HEK293 (cell line): ENCODE data around the gene EXOC8.

Experiments used
- CTCF ChIA-PET: fragments of 350-600 bp; formaldehyde crosslinking; extraction: SDS; loops from one replicate; lab custom pipeline; 2021; ENCODE audit warnings: antibody characterized with exemption; lab: Yijun Ruan, JAX
- POLR2A ChIA-PET: fragments of 300-600 bp; formaldehyde crosslinking; extraction: SDS; loops from one replicate; lab custom pipeline; 2020; ENCODE audit warnings: antibody characterized with exemption, inconsistent platforms; lab: Yijun Ruan, JAX
- H3K27ac ChIP-seq: fragments of 200-500 bp; sonication (Bioruptor generic); 2 replicates; pipeline ENCODE4 v1.5.1; 2014; ENCODE audit warnings: low read depth, low read length, control low read depth, inconsistent platforms; ENCODE audit errors: extremely low read depth
- H3K36me3 ChIP-seq, 2 experiments: fragments of 200-500 bp in 1 of 2; sonication (Bioruptor generic) in 1 of 2; 1 replicate in 1 of 2; 2 replicates in 1 of 2; pipeline ENCODE4 v1.5.1; 2014 to 2017; ENCODE audit warnings: inconsistent platforms in 2 of 2, low read length in 2 of 2; ENCODE audit not compliant: control insufficient read depth in 2 of 2, insufficient read depth in 1 of 2
- H3K4me1 ChIP-seq: fragments of 200-500 bp; sonication (Bioruptor generic); 2 replicates; pipeline ENCODE4 v1.5.1; 2014; ENCODE audit warnings: mild to moderate bottlenecking, low read length, inconsistent platforms; ENCODE audit not compliant: control insufficient read depth, insufficient read depth
- H3K4me3 ChIP-seq: 2 replicates; pipeline ENCODE4 v1.5.1; 2011; ENCODE audit warnings: low read depth, mild to moderate bottlenecking, control low read depth, low read length, moderate library complexity
- H3K9me3 ChIP-seq: fragments of 200-500 bp; sonication (Bioruptor generic); 2 replicates; pipeline ENCODE4 v1.5.1; 2014; ENCODE audit warnings: low read depth, low read length, inconsistent platforms; ENCODE audit not compliant: control insufficient read depth, insufficient read depth
- GLIS1 ChIP-seq: fragments of 450-650 bp; formaldehyde crosslinking; IDR thresholded peaks from 2 replicates; pipeline ENCODE4 v1.5.1; 2016; ENCODE audit warnings: missing biosample characterization, missing genetic modification characterization
- GLIS2 ChIP-seq: fragments of 450-650 bp; formaldehyde crosslinking; IDR thresholded peaks from 2 replicates; pipeline ENCODE4 v1.5.1; 2016; ENCODE audit warnings: missing biosample characterization, missing genetic modification characterization
- IKZF3 ChIP-seq: fragments of 450-650 bp; IDR thresholded peaks from 2 replicates; pipeline ENCODE4 v1.5.0; 2018; ENCODE audit warnings: missing biosample characterization, mild to moderate bottlenecking, missing genetic modification characterization, moderate library complexity
- ZBTB17 ChIP-seq: fragments of 450-650 bp; formaldehyde crosslinking; IDR thresholded peaks from 2 replicates; pipeline ENCODE4 v1.5.1; 2016; ENCODE audit warnings: missing biosample characterization, missing genetic modification characterization
- ZFP3 ChIP-seq: fragments of 450-650 bp; formaldehyde crosslinking; IDR thresholded peaks from 2 replicates; pipeline ENCODE4 v1.5.1; 2016; ENCODE audit warnings: low read depth, missing biosample characterization, missing genetic modification characterization
- ZFP37 ChIP-seq: fragments of 450-650 bp; formaldehyde crosslinking; IDR thresholded peaks from 2 replicates; pipeline ENCODE4 v1.5.1; 2016; ENCODE audit warnings: missing biosample characterization, missing genetic modification characterization
- ZFP69B ChIP-seq: fragments of 450-650 bp; formaldehyde crosslinking; IDR thresholded peaks from 2 replicates; pipeline ENCODE4 v1.5.1; 2016; ENCODE audit warnings: missing biosample characterization, missing genetic modification characterization
- ZNF169 ChIP-seq: fragments of 450-650 bp; formaldehyde crosslinking; IDR thresholded peaks from 2 replicates; pipeline ENCODE4 v1.5.1; 2016; ENCODE audit warnings: missing biosample characterization, missing genetic modification characterization
- ZNF175 ChIP-seq: fragments of 450-650 bp; formaldehyde crosslinking; IDR thresholded peaks from 2 replicates; pipeline ENCODE4 v1.5.1; 2016; ENCODE audit warnings: missing biosample characterization, missing genetic modification characterization
- ZNF37A ChIP-seq: fragments of 450-650 bp; IDR thresholded peaks from 2 replicates; pipeline ENCODE4 v1.5.1; 2018; ENCODE audit warnings: missing biosample characterization, missing genetic modification characterization
- ZNF660 ChIP-seq: fragments of 450-650 bp; IDR thresholded peaks from 2 replicates; pipeline ENCODE4 v1.5.1; 2018; ENCODE audit warnings: missing biosample characterization, mild to moderate bottlenecking, missing genetic modification characterization
- ZNF677 ChIP-seq: fragments of 450-650 bp; IDR thresholded peaks from 2 replicates; pipeline ENCODE4 v1.5.0; 2018; ENCODE audit warnings: missing biosample characterization, mild to moderate bottlenecking, missing genetic modification characterization, moderate library complexity
- ZNF843 ChIP-seq: fragments of 450-650 bp; formaldehyde crosslinking; IDR thresholded peaks from 2 replicates; pipeline ENCODE4 v1.5.1; 2016; ENCODE audit warnings: missing biosample characterization, missing genetic modification characterization
- TF ChIP-seq, protein P1 (sequence below): fragments of 450-650 bp; formaldehyde crosslinking; IDR thresholded peaks from 2 replicates; pipeline ENCODE4 v1.5.1; 2016; ENCODE audit warnings: missing biosample characterization, missing genetic modification characterization
- TF ChIP-seq, protein P2 (sequence below): fragments of 450-650 bp; formaldehyde crosslinking; IDR thresholded peaks from 2 replicates; pipeline ENCODE4 v1.5.1; 2016; ENCODE audit warnings: missing biosample characterization, missing genetic modification characterization
- TF ChIP-seq, protein P3 (sequence below): fragments of 450-650 bp; formaldehyde crosslinking; IDR thresholded peaks from 2 replicates; pipeline ENCODE4 v1.5.1; 2016; ENCODE audit warnings: missing biosample characterization, missing genetic modification characterization
- TF ChIP-seq, protein P4 (sequence below): fragments of 450-650 bp; formaldehyde crosslinking; IDR thresholded peaks from 2 replicates; pipeline ENCODE4 v1.5.1; 2016; ENCODE audit warnings: missing biosample characterization, missing genetic modification characterization
- TF ChIP-seq, protein P5 (sequence below): fragments of 450-650 bp; formaldehyde crosslinking; IDR thresholded peaks from 2 replicates; pipeline ENCODE4 v1.5.1; 2016; ENCODE audit warnings: missing biosample characterization, missing genetic modification characterization
- TF ChIP-seq, protein P6 (sequence below): fragments of 450-650 bp; formaldehyde crosslinking; IDR thresholded peaks from 2 replicates; pipeline ENCODE4 v1.5.1; 2016; ENCODE audit warnings: missing biosample characterization, missing genetic modification characterization, borderline replicate concordance

Gene EXOC8

DNA sequence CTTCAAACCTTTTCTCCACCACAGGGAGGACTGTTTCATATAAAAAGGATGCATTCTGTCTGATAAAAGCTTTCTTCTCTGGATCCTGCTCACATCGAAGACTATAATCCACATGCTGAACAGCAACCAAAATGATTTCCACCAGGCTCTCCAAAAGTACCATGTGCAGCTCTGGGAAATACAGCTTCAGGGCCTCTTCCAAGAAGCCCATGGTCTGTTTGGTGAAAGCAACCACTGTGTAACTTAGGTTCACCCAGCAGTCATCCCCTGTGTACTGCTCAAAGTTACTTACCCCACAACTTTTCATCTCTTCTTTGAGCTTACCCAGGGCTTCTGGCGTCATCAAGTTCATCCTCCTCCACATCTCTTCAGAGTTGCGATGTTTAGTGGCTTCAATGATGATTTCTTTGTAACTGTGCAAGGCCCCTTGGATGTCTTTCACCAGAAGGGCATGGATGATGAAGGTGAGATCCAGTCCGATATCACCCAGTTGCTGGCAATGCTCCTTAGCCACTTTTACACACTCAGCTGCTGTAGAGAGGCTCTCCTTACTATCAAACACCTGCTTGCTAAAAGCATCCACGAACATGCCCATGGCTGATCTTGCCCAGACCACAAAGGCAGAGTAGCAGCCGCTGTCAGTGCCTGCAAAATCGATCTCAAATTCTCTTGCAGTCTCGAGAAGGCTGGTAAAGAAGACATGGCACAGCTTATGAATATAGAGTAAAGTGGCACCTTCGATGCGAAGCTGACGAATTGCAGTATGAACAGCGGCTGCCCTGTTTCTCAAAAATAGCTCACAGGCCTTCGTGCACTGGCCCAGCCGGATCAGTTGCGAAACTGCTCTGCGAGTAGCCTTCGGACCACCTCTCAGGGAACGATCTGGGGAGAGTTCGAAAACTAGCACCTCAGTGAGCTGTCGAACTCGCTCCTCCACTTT, 1.7 kb downstream of the EXOC8 start (continued):
- TF ChIP-seq, protein P1, sequence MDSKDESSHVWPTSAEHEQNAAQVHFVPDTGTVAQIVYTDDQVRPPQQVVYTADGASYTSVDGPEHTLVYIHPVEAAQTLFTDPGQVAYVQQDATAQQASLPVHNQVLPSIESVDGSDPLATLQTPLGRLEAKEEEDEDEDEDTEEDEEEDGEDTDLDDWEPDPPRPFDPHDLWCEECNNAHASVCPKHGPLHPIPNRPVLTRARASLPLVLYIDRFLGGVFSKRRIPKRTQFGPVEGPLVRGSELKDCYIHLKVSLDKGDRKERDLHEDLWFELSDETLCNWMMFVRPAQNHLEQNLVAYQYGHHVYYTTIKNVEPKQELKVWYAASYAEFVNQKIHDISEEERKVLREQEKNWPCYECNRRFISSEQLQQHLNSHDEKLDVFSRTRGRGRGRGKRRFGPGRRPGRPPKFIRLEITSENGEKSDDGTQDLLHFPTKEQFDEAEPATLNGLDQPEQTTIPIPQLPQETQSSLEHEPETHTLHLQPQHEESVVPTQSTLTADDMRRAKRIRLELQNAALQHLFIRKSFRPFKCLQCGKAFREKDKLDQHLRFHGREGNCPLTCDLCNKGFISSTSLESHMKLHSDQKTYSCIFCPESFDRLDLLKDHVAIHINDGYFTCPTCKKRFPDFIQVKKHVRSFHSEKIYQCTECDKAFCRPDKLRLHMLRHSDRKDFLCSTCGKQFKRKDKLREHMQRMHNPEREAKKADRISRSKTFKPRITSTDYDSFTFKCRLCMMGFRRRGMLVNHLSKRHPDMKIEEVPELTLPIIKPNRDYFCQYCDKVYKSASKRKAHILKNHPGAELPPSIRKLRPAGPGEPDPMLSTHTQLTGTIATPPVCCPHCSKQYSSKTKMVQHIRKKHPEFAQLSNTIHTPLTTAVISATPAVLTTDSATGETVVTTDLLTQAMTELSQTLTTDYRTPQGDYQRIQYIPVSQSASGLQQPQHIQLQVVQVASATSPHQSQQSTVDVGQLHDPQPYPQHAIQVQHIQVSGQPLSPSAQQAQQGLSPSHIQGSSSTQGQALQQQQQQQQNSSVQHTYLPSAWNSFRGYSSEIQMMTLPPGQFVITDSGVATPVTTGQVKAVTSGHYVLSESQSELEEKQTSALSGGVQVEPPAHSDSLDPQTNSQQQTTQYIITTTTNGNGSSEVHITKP, result peak; percentile 81
- TF ChIP-seq ZNF169 (tag by site-specific recombination) (no peak), ZNF660 (tag by site-specific recombination) (peak; percentile 51; the same call in 1 of the 2 replicates), ZFP37 (tag by site-specific recombination) (peak; percentile 26; the same call in 1 of the 2 replicates), ZBTB17 (tag by site-specific recombination) (peak; percentile 99)

DNA sequence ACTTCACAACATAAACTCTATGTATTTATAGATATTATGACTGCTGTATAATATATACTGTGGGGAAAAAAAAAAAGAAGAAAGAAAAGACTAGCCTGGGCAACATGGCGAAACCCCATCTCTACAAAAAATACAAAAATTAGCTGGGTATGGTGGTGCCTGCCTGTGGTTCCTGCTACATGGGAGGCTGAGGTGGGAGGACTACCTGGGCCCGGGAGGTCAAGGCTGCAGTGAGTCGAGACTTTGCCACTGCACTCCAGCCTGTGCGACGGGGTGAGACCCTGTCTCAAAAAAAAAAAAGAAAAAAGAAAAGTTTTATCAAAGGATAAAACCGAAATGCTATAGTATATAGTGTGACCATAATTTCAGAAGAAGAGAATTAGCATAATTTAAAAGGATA, 2.7 kb downstream of the EXOC8 start:
- H3K4me3 ChIP-seq, result peak overlapping the region; percentile 68
- ChIA-PET POLR2A (no interaction called here), CTCF (interaction anchor here (0.9 to 2.1 kb wide), 4 partner anchors 10 to 257 kb away, joined by 4 to 14 read pairs (median 6); no protein-coding TSS in a partner anchor)
- no peaks in the 10 kb centered on the region for H3K9me3 ChIP-seq
- H3K4me1 ChIP-seq, result peaks cover 12% of the 10 kb centered on the region
- no peak overlapping the region for H3K27ac ChIP-seq
- peaks cover 4 to 8% of the 10 kb centered on the region in 2 experiments; a peak in 2 of 3 replicates for H3K36me3 ChIP-seq
- TF ChIP-seq, protein P2, sequence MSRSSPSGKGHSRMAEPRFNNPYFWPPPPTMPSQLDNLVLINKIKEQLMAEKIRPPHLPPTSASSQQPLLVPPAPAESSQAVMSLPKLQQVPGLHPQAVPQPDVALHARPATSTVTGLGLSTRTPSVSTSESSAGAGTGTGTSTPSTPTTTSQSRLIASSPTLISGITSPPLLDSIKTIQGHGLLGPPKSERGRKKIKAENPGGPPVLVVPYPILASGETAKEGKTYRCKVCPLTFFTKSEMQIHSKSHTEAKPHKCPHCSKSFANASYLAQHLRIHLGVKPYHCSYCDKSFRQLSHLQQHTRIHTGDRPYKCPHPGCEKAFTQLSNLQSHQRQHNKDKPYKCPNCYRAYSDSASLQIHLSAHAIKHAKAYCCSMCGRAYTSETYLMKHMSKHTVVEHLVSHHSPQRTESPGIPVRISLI (tag by site-specific recombination), result peak; percentile 76; the same call in 1 of the 2 replicates
- TF ChIP-seq ZFP3 (tag by site-specific recombination) (no peak), ZNF175 (tag by site-specific recombination) (no peak), ZFP69B (tag by site-specific recombination) (peak; percentile 15; the same call in 1 of the 2 replicates), GLIS1 (peak; percentile 21), ZNF37A (tag by site-specific recombination) (no peak), IKZF3 (tag by site-specific recombination) (no peak), GLIS2 (peak; percentile 46; the same call in 1 of the 2 replicates), ZNF843 (tag by site-specific recombination) (no peak), ZNF677 (tag by site-specific recombination) (no peak)
- TF ChIP-seq, protein P3, sequence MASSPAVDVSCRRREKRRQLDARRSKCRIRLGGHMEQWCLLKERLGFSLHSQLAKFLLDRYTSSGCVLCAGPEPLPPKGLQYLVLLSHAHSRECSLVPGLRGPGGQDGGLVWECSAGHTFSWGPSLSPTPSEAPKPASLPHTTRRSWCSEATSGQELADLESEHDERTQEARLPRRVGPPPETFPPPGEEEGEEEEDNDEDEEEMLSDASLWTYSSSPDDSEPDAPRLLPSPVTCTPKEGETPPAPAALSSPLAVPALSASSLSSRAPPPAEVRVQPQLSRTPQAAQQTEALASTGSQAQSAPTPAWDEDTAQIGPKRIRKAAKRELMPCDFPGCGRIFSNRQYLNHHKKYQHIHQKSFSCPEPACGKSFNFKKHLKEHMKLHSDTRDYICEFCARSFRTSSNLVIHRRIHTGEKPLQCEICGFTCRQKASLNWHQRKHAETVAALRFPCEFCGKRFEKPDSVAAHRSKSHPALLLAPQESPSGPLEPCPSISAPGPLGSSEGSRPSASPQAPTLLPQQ (tag by site-specific recombination), result 0 out of 2 replicates have a peak, but pooled peaks have one; percentile 32
- TF ChIP-seq, protein P4, sequence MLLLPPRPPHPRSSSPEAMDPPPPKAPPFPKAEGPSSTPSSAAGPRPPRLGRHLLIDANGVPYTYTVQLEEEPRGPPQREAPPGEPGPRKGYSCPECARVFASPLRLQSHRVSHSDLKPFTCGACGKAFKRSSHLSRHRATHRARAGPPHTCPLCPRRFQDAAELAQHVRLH, result peak; percentile 43; the same call in 1 of the 2 replicates
- TF ChIP-seq, protein P5, sequence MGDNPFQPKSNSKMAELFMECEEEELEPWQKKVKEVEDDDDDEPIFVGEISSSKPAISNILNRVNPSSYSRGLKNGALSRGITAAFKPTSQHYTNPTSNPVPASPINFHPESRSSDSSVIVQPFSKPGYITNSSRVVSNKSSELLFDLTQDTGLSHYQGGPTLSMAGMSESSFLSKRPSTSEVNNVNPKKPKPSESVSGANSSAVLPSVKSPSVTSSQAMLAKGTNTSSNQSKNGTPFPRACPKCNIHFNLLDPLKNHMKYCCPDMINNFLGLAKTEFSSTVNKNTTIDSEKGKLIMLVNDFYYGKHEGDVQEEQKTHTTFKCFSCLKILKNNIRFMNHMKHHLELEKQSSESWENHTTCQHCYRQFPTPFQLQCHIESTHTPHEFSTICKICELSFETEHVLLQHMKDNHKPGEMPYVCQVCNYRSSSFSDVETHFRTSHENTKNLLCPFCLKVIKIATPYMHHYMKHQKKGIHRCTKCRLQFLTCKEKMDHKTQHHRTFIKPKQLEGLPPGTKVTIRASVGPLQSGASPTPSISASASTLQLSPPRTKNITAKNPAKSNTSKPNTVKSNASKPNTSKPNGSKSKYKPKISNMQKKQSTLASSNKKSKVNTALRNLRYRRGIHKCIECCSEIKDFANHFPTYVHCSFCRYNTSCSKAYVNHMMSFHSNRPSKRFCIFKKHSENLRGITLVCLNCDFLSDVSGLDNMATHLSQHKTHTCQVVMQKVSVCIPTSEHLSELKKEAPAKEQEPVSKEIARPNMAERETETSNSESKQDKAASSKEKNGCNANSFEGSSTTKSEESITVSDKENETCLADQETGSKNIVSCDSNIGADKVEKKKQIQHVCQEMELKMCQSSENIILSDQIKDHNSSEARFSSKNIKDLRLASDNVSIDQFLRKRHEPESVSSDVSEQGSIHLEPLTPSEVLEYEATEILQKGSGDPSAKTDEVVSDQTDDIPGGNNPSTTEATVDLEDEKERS (tag by site-specific recombination), result peak; percentile 44; the same call in 1 of the 2 replicates
- TF ChIP-seq, protein P6, sequence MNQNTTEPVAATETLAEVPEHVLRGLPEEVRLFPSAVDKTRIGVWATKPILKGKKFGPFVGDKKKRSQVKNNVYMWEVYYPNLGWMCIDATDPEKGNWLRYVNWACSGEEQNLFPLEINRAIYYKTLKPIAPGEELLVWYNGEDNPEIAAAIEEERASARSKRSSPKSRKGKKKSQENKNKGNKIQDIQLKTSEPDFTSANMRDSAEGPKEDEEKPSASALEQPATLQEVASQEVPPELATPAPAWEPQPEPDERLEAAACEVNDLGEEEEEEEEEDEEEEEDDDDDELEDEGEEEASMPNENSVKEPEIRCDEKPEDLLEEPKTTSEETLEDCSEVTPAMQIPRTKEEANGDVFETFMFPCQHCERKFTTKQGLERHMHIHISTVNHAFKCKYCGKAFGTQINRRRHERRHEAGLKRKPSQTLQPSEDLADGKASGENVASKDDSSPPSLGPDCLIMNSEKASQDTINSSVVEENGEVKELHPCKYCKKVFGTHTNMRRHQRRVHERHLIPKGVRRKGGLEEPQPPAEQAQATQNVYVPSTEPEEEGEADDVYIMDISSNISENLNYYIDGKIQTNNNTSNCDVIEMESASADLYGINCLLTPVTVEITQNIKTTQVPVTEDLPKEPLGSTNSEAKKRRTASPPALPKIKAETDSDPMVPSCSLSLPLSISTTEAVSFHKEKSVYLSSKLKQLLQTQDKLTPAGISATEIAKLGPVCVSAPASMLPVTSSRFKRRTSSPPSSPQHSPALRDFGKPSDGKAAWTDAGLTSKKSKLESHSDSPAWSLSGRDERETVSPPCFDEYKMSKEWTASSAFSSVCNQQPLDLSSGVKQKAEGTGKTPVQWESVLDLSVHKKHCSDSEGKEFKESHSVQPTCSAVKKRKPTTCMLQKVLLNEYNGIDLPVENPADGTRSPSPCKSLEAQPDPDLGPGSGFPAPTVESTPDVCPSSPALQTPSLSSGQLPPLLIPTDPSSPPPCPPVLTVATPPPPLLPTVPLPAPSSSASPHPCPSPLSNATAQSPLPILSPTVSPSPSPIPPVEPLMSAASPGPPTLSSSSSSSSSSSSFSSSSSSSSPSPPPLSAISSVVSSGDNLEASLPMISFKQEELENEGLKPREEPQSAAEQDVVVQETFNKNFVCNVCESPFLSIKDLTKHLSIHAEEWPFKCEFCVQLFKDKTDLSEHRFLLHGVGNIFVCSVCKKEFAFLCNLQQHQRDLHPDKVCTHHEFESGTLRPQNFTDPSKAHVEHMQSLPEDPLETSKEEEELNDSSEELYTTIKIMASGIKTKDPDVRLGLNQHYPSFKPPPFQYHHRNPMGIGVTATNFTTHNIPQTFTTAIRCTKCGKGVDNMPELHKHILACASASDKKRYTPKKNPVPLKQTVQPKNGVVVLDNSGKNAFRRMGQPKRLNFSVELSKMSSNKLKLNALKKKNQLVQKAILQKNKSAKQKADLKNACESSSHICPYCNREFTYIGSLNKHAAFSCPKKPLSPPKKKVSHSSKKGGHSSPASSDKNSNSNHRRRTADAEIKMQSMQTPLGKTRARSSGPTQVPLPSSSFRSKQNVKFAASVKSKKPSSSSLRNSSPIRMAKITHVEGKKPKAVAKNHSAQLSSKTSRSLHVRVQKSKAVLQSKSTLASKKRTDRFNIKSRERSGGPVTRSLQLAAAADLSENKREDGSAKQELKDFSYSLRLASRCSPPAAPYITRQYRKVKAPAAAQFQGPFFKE (tag by site-specific recombination), result no peak
